ENCODE results near the gene STX19. TPM values are rescaled to one million over a fixed set of nuclear protein-coding genes. Genes with fewer than 3 reads are reported as not detected.

The STX19 gene
- total and polyA plus RNA-seq, 2 donors (not counting 1 experiment from before 2014, with no cell fraction given), result not detected

DNA sequence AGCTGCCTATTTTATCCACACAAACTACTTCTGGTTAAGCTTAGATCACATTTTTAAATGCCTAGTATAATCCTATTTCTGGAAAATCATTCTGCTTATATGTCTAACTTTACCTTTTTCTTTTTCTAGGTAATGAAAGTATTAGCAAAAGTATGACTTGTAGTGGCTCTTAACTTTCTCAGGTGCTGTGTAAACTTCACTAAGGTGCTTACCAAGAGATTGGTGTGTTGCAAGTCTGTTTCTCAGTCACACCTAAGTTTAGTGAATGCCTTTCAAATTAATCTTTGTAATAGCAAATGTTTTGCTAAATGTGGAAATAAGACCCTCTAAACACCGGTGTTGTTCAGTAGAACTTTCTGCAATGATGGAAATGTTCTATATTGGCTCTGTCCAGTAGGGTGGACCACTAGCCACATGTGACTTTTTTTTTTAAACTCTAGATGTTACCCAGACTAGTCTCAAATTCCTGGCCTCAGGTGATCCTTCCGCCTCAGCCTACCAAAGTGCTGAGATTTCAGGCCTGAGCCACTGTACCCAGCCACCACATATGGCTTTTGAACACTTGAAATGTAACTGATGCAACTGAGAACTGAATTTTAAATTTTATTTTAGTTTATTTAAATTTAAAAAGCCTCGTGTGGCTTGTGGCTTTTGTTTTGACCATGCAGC is 26.4 kb downstream of the STX19 start:
- no peaks in the 10 kb centered on the region for H3K9me3 ChIP-seq (ENCODE audit: control insufficient read depth, insufficient read depth, low read depth, low read length)
- DNase-seq (ENCODE audit: low read depth in 2 of 2), result no peak
- H3K36me3 ChIP-seq (ENCODE audit: control insufficient read depth, insufficient read depth, low read length), result no peaks in the 10 kb centered on the region

GRCh38 chr3:94001191-94001590 is 27.2 kb downstream of the STX19 start:
- peak in 1 of 2 donors; percentile 7 for DNase-seq (ENCODE audit: low read depth in 2 of 2)
- Histone ChIP-seq H3K27me3 (ENCODE audit: control insufficient read depth, insufficient read depth, low read length) (no peaks in the 10 kb centered on the region), H3K9ac (ENCODE audit: insufficient read depth, low read length) (no peak overlapping the region), H4K20me1 (ENCODE audit: control insufficient read depth, extremely low read depth, insufficient read depth, low read length) (no peaks in the 10 kb centered on the region), H2AFZ (ENCODE audit: low read length) (no peak overlapping the region), H3K79me2 (ENCODE audit: control insufficient read depth, insufficient read depth, low read length) (no peaks in the 10 kb centered on the region), H3K9me3 (ENCODE audit: control insufficient read depth, insufficient read depth, low read depth, low read length) (no peaks in the 10 kb centered on the region), H3K4me2 (ENCODE audit: extremely low read depth, insufficient read depth, low read length) (no peak overlapping the region), H3K4me1 (ENCODE audit: control insufficient read depth, extremely low read depth, insufficient read depth, low read length) (no peaks in the 10 kb centered on the region), H3K36me3 (ENCODE audit: control insufficient read depth, insufficient read depth, low read length) (no peaks in the 10 kb centered on the region), H3K27ac (ENCODE audit: insufficient read depth, low read length) (no peak overlapping the region), H3K4me3 (replicated peaks in 1 of 4; ENCODE audit: control extremely low read depth in 1 of 4, insufficient read depth in 1 of 4, low read depth in 3 of 4, low read length in 4 of 4) (no peak overlapping the region)
- no peak for TF ChIP-seq EZH2 (IDR thresholded peaks at IDR 0.05; ENCODE audit: low read length, missing control alignments)
- TF ChIP-seq, protein P1, sequence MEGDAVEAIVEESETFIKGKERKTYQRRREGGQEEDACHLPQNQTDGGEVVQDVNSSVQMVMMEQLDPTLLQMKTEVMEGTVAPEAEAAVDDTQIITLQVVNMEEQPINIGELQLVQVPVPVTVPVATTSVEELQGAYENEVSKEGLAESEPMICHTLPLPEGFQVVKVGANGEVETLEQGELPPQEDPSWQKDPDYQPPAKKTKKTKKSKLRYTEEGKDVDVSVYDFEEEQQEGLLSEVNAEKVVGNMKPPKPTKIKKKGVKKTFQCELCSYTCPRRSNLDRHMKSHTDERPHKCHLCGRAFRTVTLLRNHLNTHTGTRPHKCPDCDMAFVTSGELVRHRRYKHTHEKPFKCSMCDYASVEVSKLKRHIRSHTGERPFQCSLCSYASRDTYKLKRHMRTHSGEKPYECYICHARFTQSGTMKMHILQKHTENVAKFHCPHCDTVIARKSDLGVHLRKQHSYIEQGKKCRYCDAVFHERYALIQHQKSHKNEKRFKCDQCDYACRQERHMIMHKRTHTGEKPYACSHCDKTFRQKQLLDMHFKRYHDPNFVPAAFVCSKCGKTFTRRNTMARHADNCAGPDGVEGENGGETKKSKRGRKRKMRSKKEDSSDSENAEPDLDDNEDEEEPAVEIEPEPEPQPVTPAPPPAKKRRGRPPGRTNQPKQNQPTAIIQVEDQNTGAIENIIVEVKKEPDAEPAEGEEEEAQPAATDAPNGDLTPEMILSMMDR (conservative IDR thresholded peaks at IDR 0.05 in 1 of 2, IDR thresholded peaks at IDR 0.05 in 1 of 2; ENCODE audit: low read depth in 1 of 2, low read length in 2 of 2), result no peak

More for the DNA sequence above, 26.4 kb downstream of the STX19 start:
- H4K20me1 ChIP-seq (ENCODE audit: control insufficient read depth, extremely low read depth, insufficient read depth, low read length), result no peaks in the 10 kb centered on the region
- H3K79me2 ChIP-seq (ENCODE audit: control insufficient read depth, insufficient read depth, low read length), result no peaks in the 10 kb centered on the region
- no peaks in the 10 kb centered on the region for H3K27me3 ChIP-seq (ENCODE audit: control insufficient read depth, insufficient read depth, low read length)
- H3K9ac ChIP-seq (ENCODE audit: insufficient read depth, low read length), result no peak overlapping the region
- H3K4me3 ChIP-seq (replicated peaks in 1 of 4; ENCODE audit: control extremely low read depth in 1 of 4, insufficient read depth in 1 of 4, low read depth in 3 of 4, low read length in 4 of 4), result no peak overlapping the region
- no peak overlapping the region for H3K27ac ChIP-seq (ENCODE audit: insufficient read depth, low read length)
- TF ChIP-seq, protein P1 (conservative IDR thresholded peaks at IDR 0.05 in 1 of 2, IDR thresholded peaks at IDR 0.05 in 1 of 2; ENCODE audit: low read depth in 1 of 2, low read length in 2 of 2), result no peak
- no peak for TF ChIP-seq EZH2 (IDR thresholded peaks at IDR 0.05; ENCODE audit: low read length, missing control alignments)
- H2AFZ ChIP-seq (ENCODE audit: low read length), result no peak overlapping the region
- no peaks in the 10 kb centered on the region for H3K4me1 ChIP-seq (ENCODE audit: control insufficient read depth, extremely low read depth, insufficient read depth, low read length)
- no peak overlapping the region for H3K4me2 ChIP-seq (ENCODE audit: extremely low read depth, insufficient read depth, low read length)

DNA sequence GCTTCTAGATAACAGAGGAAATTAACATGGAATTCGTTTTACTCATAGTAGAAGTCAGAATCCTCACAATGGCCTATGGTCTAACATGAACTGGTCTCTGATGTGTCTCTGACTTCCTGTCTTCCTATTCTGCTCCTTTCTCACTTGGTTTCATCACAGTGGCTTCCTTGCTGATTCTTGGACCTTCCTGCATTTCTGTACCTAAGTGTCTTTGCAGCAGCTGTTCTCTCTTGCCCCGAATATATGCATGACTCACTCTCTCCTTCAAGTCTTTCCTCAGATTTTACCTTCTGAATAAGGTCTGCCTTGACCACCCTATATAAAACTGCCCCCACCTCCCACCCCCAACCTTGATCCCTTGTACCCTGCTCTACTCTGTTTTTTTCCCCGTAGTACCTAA is 34.3 kb downstream of the STX19 start:
- Histone ChIP-seq H3K4me3 (replicated peaks in 1 of 4; ENCODE audit: control extremely low read depth in 1 of 4, insufficient read depth in 1 of 4, low read depth in 3 of 4, low read length in 4 of 4) (no peak overlapping the region), H3K9me3 (ENCODE audit: control insufficient read depth, insufficient read depth, low read depth, low read length) (no peaks in the 10 kb centered on the region), H3K9ac (ENCODE audit: insufficient read depth, low read length) (no peak overlapping the region), H2AFZ (ENCODE audit: low read length) (no peak overlapping the region), H3K79me2 (ENCODE audit: control insufficient read depth, insufficient read depth, low read length) (no peaks in the 10 kb centered on the region), H3K27ac (ENCODE audit: insufficient read depth, low read length) (no peak overlapping the region), H3K27me3 (ENCODE audit: control insufficient read depth, insufficient read depth, low read length) (no peaks in the 10 kb centered on the region), H3K4me2 (ENCODE audit: extremely low read depth, insufficient read depth, low read length) (no peak overlapping the region), H4K20me1 (ENCODE audit: control insufficient read depth, extremely low read depth, insufficient read depth, low read length) (no peaks in the 10 kb centered on the region), H3K36me3 (ENCODE audit: control insufficient read depth, insufficient read depth, low read length) (no peaks in the 10 kb centered on the region), H3K4me1 (ENCODE audit: control insufficient read depth, extremely low read depth, insufficient read depth, low read length) (no peaks in the 10 kb centered on the region)
- TF ChIP-seq EZH2 (IDR thresholded peaks at IDR 0.05; ENCODE audit: low read length, missing control alignments), result no peak
- TF ChIP-seq, protein P1 (conservative IDR thresholded peaks at IDR 0.05 in 1 of 2, IDR thresholded peaks at IDR 0.05 in 1 of 2; ENCODE audit: low read depth in 1 of 2, low read length in 2 of 2), result no peak
- peak; percentile 2 to 30 for DNase-seq (ENCODE audit: low read depth in 2 of 2)

All from fibroblast of lung (primary cell).